HCT116 (cell line): ENCODE measurements around the gene DMD. TPM values are rescaled to one million over a fixed set of nuclear protein-coding genes. Genes with fewer than 3 reads are reported as not detected.

Experiments used
- ATAC-seq: fragments of 200-7000 bp; cut with Tn5 transposase; 2 replicates; pipeline ENCODE4 v1.9.1; 2020; ENCODE audit warnings: mild to moderate bottlenecking, moderate library complexity
- BruUV-seq: library from RNA; stranded (reverse); fragments of 400-500 nt; replicated peaks from 2 replicates; lab custom pipeline; 2021; lab: Mats Ljungman, UMichigan
- CTCF ChIA-PET: fragments of 300-600 bp; sonication (Branson Sonifier 250); formaldehyde crosslinking; loops from one replicate; lab custom pipeline; 2021; ENCODE audit warnings: antibody characterized with exemption; lab: Charles Lee
- POLR2A ChIA-PET: fragments of 300-600, 350-600 bp; sonication (Branson Sonifier 250); formaldehyde crosslinking; loops from one replicate; lab custom pipeline; 2021; ENCODE audit warnings: antibody characterized with exemption; lab: Charles Lee
- RAD21 ChIA-PET, 2 experiments: fragments of 300-600 bp; sonication (Branson Sonifier 250); formaldehyde crosslinking; loops; one replicate each; lab custom pipeline; 2023; ENCODE audit warnings: low total read pairs in 2 of 2; ENCODE audit not compliant: uncharacterized antibody in 2 of 2, unreplicated experiment in 2 of 2, low non-redundant PET in 1 of 2; lab: Charles Lee
- DNase-seq: peaks from one replicate; pipeline ENCODE4 v3.0.0-alpha.2; 2010; ENCODE audit warnings: low read depth, low spot score
- H2AFZ ChIP-seq: fragments of 200-600 bp; shearing (Covaris generic), sonication (generic); 2 replicates; pipeline ENCODE4 v1.6.1; 2017; ENCODE audit warnings: low read depth, mixed run types, mixed read lengths, antibody characterized with exemption, low read length; ENCODE audit not compliant: poor library complexity, severe bottlenecking
- H3K27ac ChIP-seq: 2 replicates; pipeline ENCODE4 v1.5.1; 2012; ENCODE audit warnings: low read depth, low read length
- H3K27me3 ChIP-seq: fragments of 200-600 bp; sonication (generic); 2 replicates; pipeline ENCODE4 v1.6.1; 2016; ENCODE audit warnings: mixed run types, low read length, mixed read lengths; ENCODE audit not compliant: insufficient read depth
- H3K36me3 ChIP-seq, 2 experiments: fragments of 200-500 bp in 1 of 2; fragments of 200-600 bp in 1 of 2; sonication (Bioruptor generic) in 1 of 2; sonication (generic) in 1 of 2; 2 replicates each; pipeline versions ENCODE4 v1.5.1 to v1.6.1; 2014 to 2016; ENCODE audit warnings: low read length in 2 of 2, inconsistent platforms in 1 of 2, mixed read lengths in 1 of 2, mixed run types in 1 of 2; ENCODE audit not compliant: insufficient read depth in 2 of 2, control insufficient read depth in 1 of 2
- H3K4me1 ChIP-seq, 2 experiments: fragments of 200-600 bp in 1 of 2; sonication (generic) in 1 of 2; 2 replicates each; pipeline versions ENCODE4 v1.5.1 to v1.6.1; 2012 to 2017; ENCODE audit warnings: low read length in 2 of 2, inconsistent platforms in 1 of 2, mild to moderate bottlenecking in 1 of 2, mixed read lengths in 1 of 2, mixed run types in 1 of 2, moderate library complexity in 1 of 2; ENCODE audit not compliant: insufficient read depth in 2 of 2, control insufficient read depth in 1 of 2
- H3K4me2 ChIP-seq: fragments of 200-600 bp; sonication (generic); 2 replicates; pipeline ENCODE4 v1.6.1; 2017; ENCODE audit warnings: mixed run types, low read length, mixed read lengths
- H3K4me3 ChIP-seq, 2 experiments: fragments of 200-600 bp in 1 of 2; sonication (generic) in 1 of 2; replicated peaks in 1 of 2; 2 replicates each; pipeline ENCODE4 v1.5.1; 2011 to 2016; ENCODE audit warnings: low read length in 2 of 2, control low read depth in 1 of 2, low read depth in 1 of 2, mild to moderate bottlenecking in 1 of 2, mixed read lengths in 1 of 2, mixed run types in 1 of 2
- H3K79me2 ChIP-seq: fragments of 200-600 bp; sonication (generic); 2 replicates; pipeline ENCODE4 v1.6.1; 2017; ENCODE audit warnings: mild to moderate bottlenecking, mixed run types, low read length, moderate library complexity, mixed read lengths; ENCODE audit not compliant: insufficient read depth
- H3K9ac ChIP-seq: fragments of 200-600 bp; sonication (generic); 2 replicates; pipeline ENCODE4 v1.6.1; 2016; ENCODE audit warnings: low read length, mixed read lengths
- H3K9me2 ChIP-seq: fragments of 200-600 bp; sonication (generic), shearing (Covaris generic); 2 replicates; pipeline ENCODE4 v1.6.1; 2017; ENCODE audit warnings: mixed run types, mild to moderate bottlenecking, moderate library complexity; ENCODE audit not compliant: insufficient read depth
- H3K9me3 ChIP-seq, 2 experiments: fragments of 200-500 bp in 1 of 2; fragments of 200-600 bp in 1 of 2; sonication (Bioruptor generic) in 1 of 2; sonication (generic) in 1 of 2; 2 replicates each; pipeline ENCODE4 v1.6.1; 2014 to 2017; ENCODE audit warnings: low read length in 2 of 2, mixed read lengths in 2 of 2, inconsistent platforms in 1 of 2, low read depth in 1 of 2, mild to moderate bottlenecking in 1 of 2, mixed run types in 1 of 2, moderate library complexity in 1 of 2; ENCODE audit not compliant: control insufficient read depth in 1 of 2, insufficient read depth in 1 of 2
- H4K20me1 ChIP-seq: fragments of 200-600 bp; sonication (generic), shearing (Covaris generic); 2 replicates; pipeline ENCODE4 v1.6.1; 2017; ENCODE audit warnings: mixed run types, mild to moderate bottlenecking, moderate library complexity; ENCODE audit not compliant: insufficient read depth
- ATF3 ChIP-seq: IDR thresholded peaks from 2 replicates; pipeline ENCODE4 v1.6.1; 2012
- CEBPB ChIP-seq: IDR thresholded peaks from 2 replicates; pipeline ENCODE4 v1.6.1; 2012; ENCODE audit warnings: low read depth
- ELF1 ChIP-seq: IDR thresholded peaks from 2 replicates; pipeline ENCODE4 v1.6.1; 2012; ENCODE audit warnings: low read depth, borderline replicate concordance
- EZH2 ChIP-seq: fragments of 200-600 bp; sonication (generic); IDR thresholded peaks from 2 replicates; pipeline ENCODE4 v1.6.1; 2017; ENCODE audit warnings: antibody characterized with exemption, mixed run types
- JUND ChIP-seq: IDR thresholded peaks from 2 replicates; pipeline ENCODE4 v1.6.1; 2012
- POLR2A ChIP-seq: IDR thresholded peaks from 2 replicates; pipeline ENCODE4 v1.7.0; 2011; ENCODE audit warnings: borderline replicate concordance; ENCODE audit not compliant: insufficient read depth, insufficient read length; ENCODE audit errors: extremely low read depth
- POLR2AphosphoS5 ChIP-seq: IDR thresholded peaks from 2 replicates; pipeline ENCODE4 v1.6.1; 2011; ENCODE audit warnings: mild to moderate bottlenecking, low read depth, low read length, moderate library complexity
- SIN3A ChIP-seq: IDR thresholded peaks from 2 replicates; pipeline ENCODE4 v1.6.1; 2012; ENCODE audit warnings: low read depth
- YY1 ChIP-seq: IDR thresholded peaks from 2 replicates; pipeline ENCODE4 v1.6.1; 2011; ENCODE audit warnings: low read length, low read depth, moderate library complexity, mild to moderate bottlenecking; ENCODE audit not compliant: insufficient replicate concordance; ENCODE audit errors: extremely low read depth
- ZFX ChIP-seq: fragments of 450-650 bp; IDR thresholded peaks from 2 replicates; pipeline ENCODE4 v1.6.1; 2017
- intact Hi-C: fragments of 100-400 bp; cut with micrococcal nuclease; formaldehyde crosslinking; loops from 2 replicates; pipeline ENCODE4 v1.10.0; 2022
- total RNA-seq: library from RNA; stranded (reverse); gene quantifications from one replicate; pipeline ENCODE4 v1.2.1, GENCODE V29; 2021; ENCODE audit not compliant: unreplicated experiment
- TF ChIP-seq, protein P1 (sequence below), 3 experiments: fragments of 200-600 bp in 1 of 3; sonication (generic) in 1 of 3; IDR thresholded peaks in 2 of 3; conservative IDR thresholded peaks in 1 of 3; 2 replicates each; pipeline ENCODE4 v1.5.1; 2012 to 2017; ENCODE audit warnings: low read depth in 2 of 3, low read length in 2 of 3, antibody characterized with exemption in 1 of 3, borderline replicate concordance in 1 of 3, control low read depth in 1 of 3, mild to moderate bottlenecking in 1 of 3, mixed read lengths in 1 of 3, mixed run types in 1 of 3, moderate library complexity in 1 of 3; ENCODE audit not compliant: insufficient read depth in 1 of 3
- TF ChIP-seq, protein P2 (sequence below): IDR thresholded peaks from 2 replicates; pipeline ENCODE4 v1.6.1; 2011; ENCODE audit warnings: mild to moderate bottlenecking, low read length, moderate library complexity; ENCODE audit not compliant: insufficient replicate concordance; ENCODE audit errors: extremely low read depth

DMD gene
- total RNA-seq, 1 experiment from 2014 or later: 0.05 TPM

DNA sequence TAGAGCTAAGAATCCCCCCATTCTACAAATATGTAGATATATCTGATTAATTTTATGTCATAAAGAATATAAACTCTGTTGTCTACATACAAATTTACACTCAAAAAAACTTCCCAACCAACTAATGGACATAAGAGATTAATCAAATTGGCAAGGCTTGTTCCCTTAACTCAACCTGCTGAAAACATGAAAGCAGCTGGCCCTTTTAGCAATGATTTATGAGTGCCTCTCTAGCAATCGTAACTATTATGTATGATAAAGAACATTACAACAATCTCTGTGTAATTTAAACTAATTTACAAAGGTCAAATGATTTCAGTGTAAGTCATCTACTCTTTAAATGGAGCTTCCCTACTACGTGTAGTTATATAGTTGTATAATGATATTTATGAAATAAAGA lies 2056.4 kb downstream of the DMD start (continued):
- TF ChIP-seq, protein P1, sequence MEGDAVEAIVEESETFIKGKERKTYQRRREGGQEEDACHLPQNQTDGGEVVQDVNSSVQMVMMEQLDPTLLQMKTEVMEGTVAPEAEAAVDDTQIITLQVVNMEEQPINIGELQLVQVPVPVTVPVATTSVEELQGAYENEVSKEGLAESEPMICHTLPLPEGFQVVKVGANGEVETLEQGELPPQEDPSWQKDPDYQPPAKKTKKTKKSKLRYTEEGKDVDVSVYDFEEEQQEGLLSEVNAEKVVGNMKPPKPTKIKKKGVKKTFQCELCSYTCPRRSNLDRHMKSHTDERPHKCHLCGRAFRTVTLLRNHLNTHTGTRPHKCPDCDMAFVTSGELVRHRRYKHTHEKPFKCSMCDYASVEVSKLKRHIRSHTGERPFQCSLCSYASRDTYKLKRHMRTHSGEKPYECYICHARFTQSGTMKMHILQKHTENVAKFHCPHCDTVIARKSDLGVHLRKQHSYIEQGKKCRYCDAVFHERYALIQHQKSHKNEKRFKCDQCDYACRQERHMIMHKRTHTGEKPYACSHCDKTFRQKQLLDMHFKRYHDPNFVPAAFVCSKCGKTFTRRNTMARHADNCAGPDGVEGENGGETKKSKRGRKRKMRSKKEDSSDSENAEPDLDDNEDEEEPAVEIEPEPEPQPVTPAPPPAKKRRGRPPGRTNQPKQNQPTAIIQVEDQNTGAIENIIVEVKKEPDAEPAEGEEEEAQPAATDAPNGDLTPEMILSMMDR (IDR thresholded peaks at IDR 0.05 in 2 of 3, conservative IDR thresholded peaks at IDR 0.05 in 1 of 3; ENCODE audit: borderline replicate concordance in 1 of 3, insufficient read depth in 1 of 3, low read depth in 2 of 3, low read length in 2 of 3): no peak

DNA sequence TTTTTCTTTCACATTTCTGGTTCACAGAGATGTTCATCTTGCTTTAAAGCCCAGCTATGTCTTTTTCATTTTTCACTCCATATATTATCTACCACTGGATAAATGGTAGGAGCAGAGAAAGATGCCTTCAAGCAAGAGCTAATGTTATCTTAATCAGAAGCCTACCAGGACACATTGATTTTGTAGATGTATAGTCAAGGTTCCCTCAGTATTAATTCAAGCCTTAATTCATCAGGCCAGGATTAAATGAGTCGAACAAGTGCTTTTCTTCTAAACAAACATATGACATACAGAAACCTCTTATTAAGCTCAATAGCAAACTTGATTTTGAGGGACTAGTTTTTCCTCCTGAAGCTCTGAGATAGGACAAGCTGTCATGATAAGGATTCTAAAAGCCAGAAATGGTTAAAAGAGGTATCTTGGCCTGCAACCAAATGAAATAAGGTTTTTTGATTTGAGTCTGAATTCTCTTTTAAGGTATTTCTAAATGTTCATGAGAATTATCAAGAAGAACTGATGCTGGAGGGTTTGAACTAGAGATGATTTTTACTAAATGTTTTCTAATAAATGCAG lies 2057.8 kb downstream of the DMD start:
- no peak for ATAC-seq
- H3K27me3 ChIP-seq: no peaks in the 10 kb centered on the region
- H3K36me3 ChIP-seq: no peaks in the 10 kb centered on the region
- no peaks in the 10 kb centered on the region for H4K20me1 ChIP-seq
- no peaks in the 10 kb centered on the region for H3K9me2 ChIP-seq
- TF ChIP-seq POLR2A: no peak
- TF ChIP-seq JUND: no peak
- TF ChIP-seq YY1: no peak
- TF ChIP-seq ZFX: no peak
- TF ChIP-seq, all 23 proteins: peak for 0
- Histone ChIP-seq H3K9ac (no peak overlapping the region), H2AFZ (no peak overlapping the region), H3K4me1 (no peaks in the 10 kb centered on the region), H3K4me2 (no peak overlapping the region), H3K79me2 (no peaks in the 10 kb centered on the region), H3K4me3 (no peak overlapping the region), H3K9me3 (no peaks in the 10 kb centered on the region), H3K27ac (no peak overlapping the region)
- intact Hi-C loops: no loop called here
- DNase-seq: no peak
- ChIA-PET POLR2A (no interaction called here), RAD21 (no interaction called here), CTCF (no interaction called here)
- no TSS peak for BruUV-seq

DNA sequence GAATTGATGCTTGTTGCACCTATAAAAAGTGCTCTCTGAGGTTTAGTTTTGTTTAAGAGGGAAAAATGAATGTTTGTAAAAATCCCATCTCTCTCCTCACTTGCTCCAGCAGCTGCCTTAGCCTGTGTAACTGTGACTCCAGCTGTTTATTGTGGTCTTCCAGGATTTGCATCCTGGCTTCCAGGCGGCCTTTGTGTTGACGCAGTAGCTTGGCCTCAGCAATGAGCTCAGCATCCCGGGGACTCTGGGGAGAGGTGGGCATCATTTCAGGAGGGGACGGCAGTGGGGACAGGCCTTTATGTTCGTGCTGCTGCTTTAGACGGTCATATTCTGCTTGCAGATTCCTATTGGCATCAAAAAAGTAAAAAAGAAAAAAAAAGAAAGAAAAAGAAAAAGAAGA lies 2064.2 kb downstream of the DMD start:
- no peak overlapping the region for H3K9ac ChIP-seq
- H3K9me3 ChIP-seq: no peaks in the 10 kb centered on the region
- no peak overlapping the region for H2AFZ ChIP-seq
- no peaks in the 10 kb centered on the region for H3K4me1 ChIP-seq
- no peak overlapping the region for H3K4me3 ChIP-seq
- ATAC-seq (no peak), DNase-seq (no peak)
- H3K27ac ChIP-seq: no peak overlapping the region
- no peaks in the 10 kb centered on the region for H4K20me1 ChIP-seq
- CTCF ChIA-PET: no interaction called here
- intact Hi-C loops: no loop called here
- no peaks in the 10 kb centered on the region for H3K36me3 ChIP-seq
- RAD21 ChIA-PET: no interaction called here
- H3K9me2 ChIP-seq: no peaks in the 10 kb centered on the region
- no TSS peak for BruUV-seq
- H3K27me3 ChIP-seq: no peaks in the 10 kb centered on the region
- no peak overlapping the region for H3K4me2 ChIP-seq
- H3K79me2 ChIP-seq: no peaks in the 10 kb centered on the region
- POLR2A ChIA-PET: no interaction called here
- TF ChIP-seq EZH2: no peak
- TF ChIP-seq, protein P2, sequence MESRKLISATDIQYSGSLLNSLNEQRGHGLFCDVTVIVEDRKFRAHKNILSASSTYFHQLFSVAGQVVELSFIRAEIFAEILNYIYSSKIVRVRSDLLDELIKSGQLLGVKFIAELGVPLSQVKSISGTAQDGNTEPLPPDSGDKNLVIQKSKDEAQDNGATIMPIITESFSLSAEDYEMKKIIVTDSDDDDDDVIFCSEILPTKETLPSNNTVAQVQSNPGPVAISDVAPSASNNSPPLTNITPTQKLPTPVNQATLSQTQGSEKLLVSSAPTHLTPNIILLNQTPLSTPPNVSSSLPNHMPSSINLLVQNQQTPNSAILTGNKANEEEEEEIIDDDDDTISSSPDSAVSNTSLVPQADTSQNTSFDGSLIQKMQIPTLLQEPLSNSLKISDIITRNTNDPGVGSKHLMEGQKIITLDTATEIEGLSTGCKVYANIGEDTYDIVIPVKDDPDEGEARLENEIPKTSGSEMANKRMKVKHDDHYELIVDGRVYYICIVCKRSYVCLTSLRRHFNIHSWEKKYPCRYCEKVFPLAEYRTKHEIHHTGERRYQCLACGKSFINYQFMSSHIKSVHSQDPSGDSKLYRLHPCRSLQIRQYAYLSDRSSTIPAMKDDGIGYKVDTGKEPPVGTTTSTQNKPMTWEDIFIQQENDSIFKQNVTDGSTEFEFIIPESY: no peak
- TF ChIP-seq ELF1: no peak
- TF ChIP-seq SIN3A: no peak
- no peak for TF ChIP-seq POLR2AphosphoS5
- TF ChIP-seq ATF3: no peak
- TF ChIP-seq, protein P1 (IDR thresholded peaks at IDR 0.05 in 2 of 3, conservative IDR thresholded peaks at IDR 0.05 in 1 of 3; ENCODE audit: borderline replicate concordance in 1 of 3, insufficient read depth in 1 of 3, low read depth in 2 of 3, low read length in 2 of 3): no peak
- TF ChIP-seq CEBPB: no peak
